NOMO-1 (cell line): ENCODE results near the gene ARIH2.
"Not testable (repeated sequence)": the region's sequence is repeated elsewhere in the genome, so short reads cannot be mapped to it uniquely, and the experiment has no call there.

Experiments used
- DNase-seq, 2 experiments: peaks; one replicate each; lab custom pipeline; 2025; ENCODE audit not compliant: unreplicated experiment in 2 of 2; lab: John Stamatoyannopoulos, UW

The ARIH2 gene

GRCh38 chr3:48918388-48919214, at the start of gene ARIH2:
TSS of gene ARIH2 (plus strand) at chr3:48918842. CDS start at chr3:48927559, 8,717 bp downstream.
- DNase-seq: peak; percentile 86 to 87

GRCh38 chr3:48877671-48878070, 41.0 kb upstream of the ARIH2 start:
- peak; percentile 40 to 64 for DNase-seq

- DNase-seq: peak; percentile 41 to 49
Measured at GRCh38 chr3:48879307-48879993, 39.2 kb upstream of the ARIH2 start.

- DNase-seq: no peak
Measured at GRCh38 chr3:48879994-48880377, 38.7 kb upstream of the ARIH2 start.

- DNase-seq: no peak
Measured at GRCh38 chr3:48881006-48881405, 37.6 kb upstream of the ARIH2 start.

- no peak for DNase-seq
Measured at GRCh38 chr3:48881652-48882114, 37.0 kb upstream of the ARIH2 start.

GRCh38 chr3:48885753-48886152, 32.9 kb upstream of the ARIH2 start:
- DNase-seq: no peak

- no peak for DNase-seq
Measured at GRCh38 chr3:48891606-48892005, 27.0 kb upstream of the ARIH2 start.

GRCh38 chr3:48894516-48894915, 24.1 kb upstream of the ARIH2 start:
- no peak for DNase-seq

- peak; percentile 53 to 63 for DNase-seq
Measured at GRCh38 chr3:48896936-48897335, 21.7 kb upstream of the ARIH2 start.

- peak in 1 of 2 experiments; percentile 2 for DNase-seq
Measured at GRCh38 chr3:48897460-48898376, 20.9 kb upstream of the ARIH2 start.

- DNase-seq: peak; percentile 84 to 90
Measured at GRCh38 chr3:48898383-48899234, 20.0 kb upstream of the ARIH2 start, which contains the start of gene SLC25A20. TSS of gene SLC25A20 (minus strand) at chr3:48898882. CDS start at chr3:48898794, 88 bp downstream.

- no peak for DNase-seq
Measured at GRCh38 chr3:48899273-48899672, 19.4 kb upstream of the ARIH2 start.

GRCh38 chr3:48907026-48907425, 11.6 kb upstream of the ARIH2 start:
- not testable (repeated sequence) for DNase-seq

GRCh38 chr3:48915296-48915695, 3.3 kb upstream of the ARIH2 start:
- DNase-seq: no peak

GRCh38 chr3:48919215-48920138, 835 bp downstream of the ARIH2 start:
- DNase-seq: peak; percentile 49 to 56

- DNase-seq: no peak
Measured at GRCh38 chr3:48926425-48927392, 8.1 kb downstream of the ARIH2 start.

- DNase-seq: peak in 1 of 2 experiments; percentile 74
Measured at GRCh38 chr3:48927928-48928327, 9.3 kb downstream of the ARIH2 start.
